Astrocyte (in vitro differentiated cells and primary cell): ENCODE measurements around the gene RAB29.

Experiments
- CTCF ChIP-seq: IDR thresholded peaks from 2 replicates; pipeline ENCODE4 v1.5.1; 2011; ENCODE audit warnings: low read depth, mild to moderate bottlenecking, inconsistent platforms, low read length, moderate library complexity; ENCODE audit not compliant: insufficient read depth
- EZH2 ChIP-seq: IDR thresholded peaks from 2 replicates; pipeline ENCODE4 v1.6.1; 2012; ENCODE audit warnings: mild to moderate bottlenecking, low read length, inconsistent platforms; ENCODE audit not compliant: insufficient read depth

GRCh38 chr1:205809942-205810345 lies 34.7 kb upstream of the RAB29 start:
- TF ChIP-seq CTCF (no peak), EZH2 (no peak)
